Esophagus mucosa (tissue), 1 donor: ENCODE data around the gene MTG1. TPM values are rescaled to one million over a fixed set of nuclear protein-coding genes. Genes with fewer than 3 reads are reported as not detected.
A peak's percentile ranks its signal among the peaks of the same experiment; 100 is the strongest.

Source experiments
- ATAC-seq: fragments of 200-7000 bp; cut with Tn5 transposase; one replicate; pipeline ENCODE4 v1.9.1; 2020
- total RNA-seq: library from RNA; stranded (reverse); gene quantifications from one replicate; pipeline ENCODE4 v1.2.4, GENCODE V29; 2023
- donor health status: DM: yes; HTN: yes; CAD: no.

MTG1 gene, protein sequence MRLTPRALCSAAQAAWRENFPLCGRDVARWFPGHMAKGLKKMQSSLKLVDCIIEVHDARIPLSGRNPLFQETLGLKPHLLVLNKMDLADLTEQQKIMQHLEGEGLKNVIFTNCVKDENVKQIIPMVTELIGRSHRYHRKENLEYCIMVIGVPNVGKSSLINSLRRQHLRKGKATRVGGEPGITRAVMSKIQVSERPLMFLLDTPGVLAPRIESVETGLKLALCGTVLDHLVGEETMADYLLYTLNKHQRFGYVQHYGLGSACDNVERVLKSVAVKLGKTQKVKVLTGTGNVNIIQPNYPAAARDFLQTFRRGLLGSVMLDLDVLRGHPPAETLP
- 35.2 TPM for total RNA-seq

DNA sequence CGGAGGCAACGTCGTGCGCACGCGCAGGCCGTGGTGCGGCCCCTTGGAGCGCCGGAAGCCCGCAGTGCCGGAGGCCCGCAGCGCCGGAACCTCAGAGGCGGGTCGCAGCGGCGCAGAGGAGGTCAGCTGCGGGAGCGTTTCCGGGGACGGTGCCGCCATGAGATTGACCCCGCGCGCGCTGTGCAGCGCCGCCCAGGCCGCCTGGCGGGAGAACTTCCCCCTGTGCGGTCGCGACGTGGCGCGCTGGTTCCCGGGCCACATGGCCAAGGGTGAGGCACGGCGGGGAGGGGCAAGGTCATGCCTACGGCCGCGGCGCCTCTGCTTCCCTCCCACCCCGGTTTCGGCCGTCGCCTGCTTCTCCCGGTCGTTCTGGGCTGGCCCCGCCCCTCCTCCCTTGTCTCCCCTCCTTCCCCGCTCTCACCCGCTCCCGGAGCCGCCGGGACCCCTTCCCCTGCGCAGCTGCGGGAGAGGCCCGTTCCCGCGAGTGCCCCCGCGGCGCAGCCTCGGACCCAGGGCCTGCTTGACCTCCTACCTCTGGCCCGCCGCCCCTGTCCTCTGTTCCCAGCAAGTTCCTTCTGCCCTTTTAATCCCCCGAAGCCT lies at the start of gene MTG1:
MTG1 (plus strand) TSS at position 94 of the 600 bp plus-strand sequence; CDS start at position 158, 64 bp downstream.
- ATAC-seq, result peak; percentile 95

DNA sequence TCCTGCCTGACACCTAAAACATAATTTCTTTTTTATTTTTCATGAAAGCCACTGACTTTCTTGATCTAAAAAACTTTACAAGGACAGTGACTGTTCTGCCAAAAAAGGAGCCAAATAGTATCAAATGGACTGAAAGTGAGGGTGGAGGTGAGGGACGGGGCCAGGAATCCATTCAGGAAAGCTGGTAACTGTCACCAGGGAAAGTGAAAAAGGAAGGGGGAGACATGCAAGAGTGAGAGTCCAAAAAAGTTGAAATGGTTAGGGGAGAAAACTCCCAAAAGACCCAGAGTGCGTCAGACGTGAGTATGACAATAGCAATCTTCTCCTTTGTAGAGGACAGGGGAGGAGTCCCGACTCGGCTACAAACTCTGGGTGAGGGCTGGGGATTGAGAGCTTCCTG lies 49.7 kb upstream of the MTG1 start:
- no peak for ATAC-seq

DNA sequence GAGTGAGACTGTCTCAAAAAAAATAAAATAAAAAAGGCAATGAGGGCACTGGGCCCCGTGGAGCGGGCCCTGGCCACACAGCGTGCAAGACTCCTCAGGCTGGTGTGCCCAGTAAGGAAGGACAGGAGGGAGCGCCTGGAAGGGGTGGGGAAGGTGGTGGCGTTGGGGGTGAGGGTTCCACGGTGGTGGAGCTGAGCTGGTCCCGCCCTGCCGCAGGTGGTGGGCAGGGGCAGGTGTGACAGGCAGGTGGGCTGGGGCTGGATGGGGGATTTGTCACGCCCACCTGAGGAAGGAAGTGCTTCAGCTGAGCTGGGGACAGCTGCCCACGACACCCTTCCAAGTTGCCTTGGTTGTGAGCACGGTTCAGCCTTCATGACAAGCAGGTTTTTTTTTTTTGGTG lies 47.5 kb upstream of the MTG1 start:
- no peak for ATAC-seq

DNA sequence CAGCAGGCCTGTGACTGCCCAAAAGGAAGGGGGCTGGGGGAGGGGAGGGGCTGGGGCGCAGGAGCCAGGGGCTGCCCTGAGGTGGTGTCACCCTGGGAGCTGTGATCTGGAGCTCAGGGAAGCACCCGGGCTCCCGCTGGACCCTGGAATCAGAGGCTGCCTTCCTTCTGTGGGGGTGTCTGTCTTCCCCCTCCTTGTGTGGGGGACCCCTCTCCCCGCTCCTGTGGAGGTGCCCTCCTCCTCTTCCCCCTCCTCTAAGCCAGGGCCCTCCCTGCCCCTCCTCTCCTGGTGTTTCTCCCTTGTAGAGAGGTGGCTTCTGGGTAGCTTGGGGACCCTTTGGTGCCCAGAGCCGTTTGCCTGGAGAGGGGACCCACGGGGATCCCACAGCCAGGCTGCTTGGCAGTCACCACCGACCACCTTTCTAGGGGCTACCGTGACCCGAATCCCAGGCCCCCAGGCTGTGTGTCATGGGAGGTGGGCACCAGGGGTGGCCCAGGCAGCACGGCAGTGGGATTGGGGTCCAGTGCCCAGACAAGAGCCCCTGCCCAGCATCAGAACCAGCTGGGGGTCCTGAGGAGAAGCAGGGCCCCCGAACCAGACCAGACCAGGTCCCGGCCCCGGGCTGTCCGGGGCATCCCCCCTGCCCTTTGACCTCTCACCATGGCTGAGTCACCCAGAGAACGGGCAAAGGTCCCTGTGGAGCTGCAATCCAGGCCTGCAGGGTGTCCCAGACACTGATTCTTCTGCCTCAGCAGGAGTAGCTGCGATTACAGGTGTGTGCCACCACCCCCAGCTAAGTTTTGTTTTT lies 46.0 kb upstream of the MTG1 start:
- no peak for ATAC-seq

DNA sequence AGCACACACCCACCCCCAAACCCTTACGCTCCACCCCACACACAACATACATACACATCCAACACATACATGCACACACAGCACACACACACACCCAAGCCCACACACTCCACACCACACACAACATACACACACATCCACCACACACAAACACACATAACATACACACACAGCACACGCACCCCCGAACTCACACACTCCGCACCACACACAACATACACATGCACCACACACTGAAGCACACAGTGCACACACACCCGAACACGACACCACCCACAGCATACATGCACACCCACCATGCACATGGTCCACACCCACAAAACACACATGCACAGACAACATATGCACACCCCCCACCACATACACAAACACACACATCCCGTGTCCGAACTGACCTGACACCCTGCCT lies 44.8 kb upstream of the MTG1 start:
- ATAC-seq, result no peak

DNA sequence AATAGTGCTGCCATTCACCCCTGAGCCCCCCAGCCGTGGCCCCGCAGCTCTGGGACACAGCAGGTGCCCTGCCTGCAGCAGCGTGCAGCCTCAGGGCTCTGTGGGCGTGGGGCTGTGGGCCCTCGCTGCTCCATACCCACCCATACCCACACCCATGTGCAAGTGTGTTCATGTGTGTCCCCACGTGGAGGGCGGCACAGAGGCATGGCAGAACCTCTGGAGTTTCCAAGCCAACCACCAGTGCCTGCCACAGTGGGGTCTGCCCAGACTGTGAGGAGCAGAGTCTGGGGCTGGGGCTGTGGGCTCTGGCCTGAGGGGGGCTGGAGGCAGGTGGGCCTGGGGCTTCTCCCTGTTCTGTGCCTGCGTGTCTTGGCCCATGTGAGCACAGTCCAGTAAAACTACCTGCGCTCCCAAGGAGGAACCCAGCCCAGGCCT lies 44.4 kb upstream of the MTG1 start:
- ATAC-seq, result no peak

DNA sequence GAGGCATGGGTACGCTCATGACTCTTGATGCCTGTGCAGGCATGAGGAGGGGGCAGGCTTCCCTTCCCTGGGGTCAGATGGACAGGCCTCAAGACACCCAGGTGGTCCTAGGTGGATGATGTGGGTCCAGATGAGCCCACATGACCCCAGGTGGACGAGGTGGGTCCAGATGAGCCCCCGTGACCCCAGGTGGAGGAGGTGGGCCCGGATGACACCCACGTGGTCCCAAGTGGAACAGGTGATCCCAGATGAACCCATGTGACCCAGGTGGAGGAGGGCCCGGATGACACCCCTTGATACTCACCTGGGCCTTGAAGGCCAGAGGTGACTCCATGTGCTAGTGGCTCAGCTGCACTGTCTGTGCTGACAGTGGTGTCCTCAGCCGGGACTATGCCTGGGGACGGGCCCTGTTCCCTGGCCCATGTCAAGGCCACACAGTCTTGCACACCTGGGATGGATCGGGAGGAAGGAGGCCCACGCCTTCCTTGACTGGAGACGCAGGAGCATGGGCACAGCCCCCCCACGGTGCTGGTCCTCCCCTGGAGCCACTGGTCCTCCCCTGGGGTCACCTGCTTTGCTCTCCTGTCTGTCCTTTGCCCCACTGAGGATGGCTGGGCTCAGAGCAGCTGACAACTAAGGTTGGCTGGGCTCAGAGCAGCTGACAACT lies 43.5 kb upstream of the MTG1 start:
- ATAC-seq, result no peak

DNA sequence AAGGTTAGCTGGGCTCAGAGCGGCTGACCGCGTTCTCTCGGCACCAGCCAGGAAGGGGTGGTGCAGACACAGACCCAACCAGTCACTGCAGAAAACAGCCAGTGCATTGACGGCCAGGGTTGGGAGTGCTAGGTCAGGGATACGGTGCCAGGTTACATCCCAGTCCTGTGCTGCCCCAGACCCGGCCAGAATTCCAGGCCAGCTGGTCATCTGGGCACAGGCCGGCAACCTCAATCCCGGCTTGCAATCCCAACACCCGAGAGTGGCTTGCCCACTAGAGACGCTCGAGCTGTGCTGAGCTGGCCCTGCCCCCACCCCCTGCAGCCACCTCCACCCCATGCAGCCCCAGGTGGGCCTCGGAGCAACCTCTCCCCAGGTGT lies 43.0 kb upstream of the MTG1 start:
- no peak for ATAC-seq

DNA sequence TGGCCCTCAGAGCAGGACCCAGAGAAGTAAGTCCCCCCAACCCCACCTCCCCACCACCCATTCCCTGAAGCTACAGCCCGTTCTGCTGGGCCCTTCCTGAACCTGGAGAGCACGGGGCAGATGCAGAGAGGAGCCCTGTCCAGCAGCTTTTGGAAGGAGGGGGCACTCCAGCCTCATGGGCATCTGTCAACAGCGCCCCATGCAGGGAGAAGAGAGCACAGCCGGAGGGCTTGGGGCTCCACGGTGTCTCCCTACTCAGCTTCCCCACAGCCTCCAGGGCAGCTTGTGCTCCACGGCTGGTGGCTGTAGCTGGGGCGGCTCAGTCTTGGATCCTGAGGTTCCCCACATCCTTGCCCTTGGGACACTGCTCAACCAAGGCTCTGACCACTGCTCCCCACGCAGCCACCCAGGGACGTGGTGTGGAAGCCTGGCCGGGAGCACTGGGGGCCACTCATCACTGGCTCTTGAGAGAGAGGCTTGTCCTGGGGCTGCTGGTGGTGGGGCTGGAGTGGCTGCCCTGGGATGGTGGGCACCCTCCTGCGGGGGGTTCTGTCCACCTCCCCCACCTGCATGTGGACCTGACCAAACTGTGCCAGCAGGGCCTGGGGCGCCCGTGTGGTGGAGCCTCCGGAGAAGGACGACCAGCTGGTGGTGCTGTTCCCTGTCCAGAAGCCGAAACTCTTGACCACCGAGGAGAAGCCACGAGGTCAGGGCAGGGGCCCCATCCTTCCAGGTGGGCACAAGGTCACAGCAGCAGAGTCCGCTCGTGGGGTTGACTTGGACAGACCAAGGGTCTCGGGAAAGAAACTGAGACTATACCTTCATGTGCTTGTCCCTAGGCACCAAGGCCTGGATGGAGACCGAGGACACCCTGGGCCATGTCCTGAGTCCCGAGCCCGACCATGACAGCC lies 42.3 kb upstream of the MTG1 start:
- no peak for ATAC-seq

DNA sequence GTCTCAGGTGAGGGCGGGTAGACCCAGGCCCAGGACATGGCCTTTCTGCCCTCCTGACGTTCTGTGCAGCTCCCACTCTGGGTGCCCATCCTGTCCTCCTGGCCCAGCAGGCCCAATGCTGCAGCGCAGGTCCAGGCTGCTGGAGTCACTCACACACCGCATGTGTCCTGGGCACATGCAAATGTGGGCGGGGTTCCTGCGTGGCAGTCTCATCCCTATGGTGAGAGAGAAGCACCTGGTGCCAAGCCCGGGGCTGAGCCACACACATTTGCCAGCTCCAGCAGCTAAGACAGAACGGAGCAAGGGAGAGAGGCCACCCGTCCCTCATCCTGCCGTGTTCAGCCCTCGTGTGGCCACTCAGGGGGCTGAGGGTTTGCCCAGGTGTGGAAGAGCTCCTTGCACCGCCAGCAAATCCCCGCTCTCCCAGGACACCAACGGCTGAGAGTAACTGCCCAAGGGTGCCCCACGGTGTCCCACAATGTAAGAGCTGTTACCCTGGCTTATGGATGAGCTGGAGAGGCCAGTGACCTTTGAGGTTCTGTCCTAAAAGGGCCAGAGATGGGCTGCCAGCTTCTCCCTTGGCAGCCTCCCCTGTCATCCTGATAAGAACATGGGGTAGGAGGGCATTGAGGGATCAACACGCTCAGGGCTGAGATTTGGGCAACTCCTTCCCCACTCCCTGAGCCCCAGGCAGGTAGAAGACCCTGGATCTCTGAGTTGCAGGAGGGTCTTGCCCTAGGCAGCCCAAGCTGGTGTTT lies 40.6 kb upstream of the MTG1 start:
- peak; percentile 42 for ATAC-seq

DNA sequence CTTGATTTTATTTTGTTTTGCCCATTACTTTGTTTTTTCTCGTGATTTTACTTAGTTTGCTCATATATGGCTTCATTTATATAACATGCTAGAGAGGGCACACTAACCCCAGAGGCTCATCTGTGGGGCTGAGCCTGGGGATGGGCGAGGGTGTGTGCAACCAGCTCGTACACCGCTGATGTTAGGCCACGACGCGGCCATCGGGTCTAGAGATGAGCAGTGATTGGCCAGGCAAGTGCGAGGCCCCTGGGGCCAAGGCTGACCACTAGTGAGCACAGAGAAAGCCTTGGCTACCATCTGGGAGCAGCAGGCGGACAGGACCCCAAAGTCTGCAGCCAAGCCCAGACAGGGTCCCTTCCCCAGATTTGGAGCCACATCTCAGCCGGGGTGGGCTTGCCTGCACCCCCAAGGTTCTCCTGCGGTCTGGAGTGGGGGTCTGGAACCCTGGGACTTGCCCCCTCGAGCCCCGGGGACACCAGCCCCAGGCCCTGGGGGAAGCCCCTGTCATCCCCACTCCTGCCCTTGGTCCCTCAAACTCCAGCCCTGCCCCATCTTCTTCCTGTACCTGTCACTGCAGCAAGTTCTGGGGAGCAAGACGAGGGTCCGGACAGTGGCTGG lies 39.9 kb upstream of the MTG1 start:
- ATAC-seq, result no peak

DNA sequence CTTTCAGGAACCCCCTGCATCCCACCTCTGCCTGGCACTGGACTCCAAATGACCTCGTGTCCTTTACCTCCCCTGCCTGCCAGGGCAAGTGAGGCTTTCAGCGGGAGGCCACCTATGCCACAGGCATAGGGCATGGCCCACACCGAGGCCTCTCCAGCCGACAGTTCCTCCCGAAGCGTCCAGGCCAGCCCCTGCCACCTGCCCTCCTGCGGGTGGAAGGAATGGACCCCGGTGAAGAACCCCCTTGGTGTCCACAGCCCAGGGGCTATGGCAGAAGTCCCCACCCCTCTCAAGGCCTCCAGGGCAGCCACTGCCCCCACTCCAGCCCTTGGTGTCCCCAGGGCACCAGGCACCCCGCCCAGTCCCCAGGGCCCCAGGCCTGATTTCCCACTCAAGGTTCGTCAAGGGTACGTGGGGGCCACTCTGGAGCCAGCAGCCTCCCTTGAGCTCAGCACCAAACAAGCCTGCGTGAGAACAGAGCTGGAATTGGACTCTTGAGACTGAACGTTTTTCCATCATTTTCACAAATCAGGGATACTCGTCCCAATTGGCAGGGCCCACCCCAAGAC lies 39.2 kb upstream of the MTG1 start:
- no peak for ATAC-seq

DNA sequence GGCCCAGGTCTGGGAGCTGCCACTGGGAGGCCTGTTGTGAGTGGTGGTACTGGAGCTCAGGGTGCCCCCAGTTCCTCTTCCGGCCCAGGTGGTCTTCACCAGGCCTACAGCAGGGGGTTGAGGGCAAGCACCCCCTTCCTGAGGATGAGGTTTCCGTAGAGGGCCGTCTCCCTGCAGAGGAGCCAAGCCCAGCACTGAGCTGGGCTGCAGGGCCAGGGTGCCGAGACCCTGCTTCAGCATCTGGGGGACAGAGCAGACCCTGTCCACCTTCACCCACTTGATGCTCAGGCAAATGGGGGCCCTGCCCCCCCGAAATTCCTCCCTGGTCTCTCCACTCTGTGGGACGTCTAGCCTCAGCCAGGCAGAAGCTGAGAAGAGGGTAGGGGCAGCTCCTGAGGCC lies 38.7 kb upstream of the MTG1 start:
- no peak for ATAC-seq

DNA sequence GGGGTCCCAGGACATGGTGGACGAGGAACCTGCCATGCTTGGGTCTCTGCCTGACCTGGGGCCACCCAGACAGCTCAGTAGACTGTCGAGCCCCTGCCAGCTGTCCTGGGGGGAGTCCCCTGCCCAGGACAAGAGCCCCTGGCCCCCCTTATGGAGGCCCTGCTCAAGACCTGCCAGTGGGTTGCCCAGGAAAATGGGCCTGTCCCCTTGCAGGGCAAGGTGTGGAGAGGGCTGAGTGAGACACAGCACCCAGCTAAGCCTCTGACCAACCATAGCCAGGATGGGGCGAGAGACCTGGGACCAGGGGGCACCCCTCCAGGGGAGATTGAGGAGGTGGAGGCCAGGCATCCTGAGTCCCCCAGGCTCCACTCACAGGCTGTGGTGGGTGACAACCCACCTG lies 38.0 kb upstream of the MTG1 start:
- ATAC-seq, result no peak

DNA sequence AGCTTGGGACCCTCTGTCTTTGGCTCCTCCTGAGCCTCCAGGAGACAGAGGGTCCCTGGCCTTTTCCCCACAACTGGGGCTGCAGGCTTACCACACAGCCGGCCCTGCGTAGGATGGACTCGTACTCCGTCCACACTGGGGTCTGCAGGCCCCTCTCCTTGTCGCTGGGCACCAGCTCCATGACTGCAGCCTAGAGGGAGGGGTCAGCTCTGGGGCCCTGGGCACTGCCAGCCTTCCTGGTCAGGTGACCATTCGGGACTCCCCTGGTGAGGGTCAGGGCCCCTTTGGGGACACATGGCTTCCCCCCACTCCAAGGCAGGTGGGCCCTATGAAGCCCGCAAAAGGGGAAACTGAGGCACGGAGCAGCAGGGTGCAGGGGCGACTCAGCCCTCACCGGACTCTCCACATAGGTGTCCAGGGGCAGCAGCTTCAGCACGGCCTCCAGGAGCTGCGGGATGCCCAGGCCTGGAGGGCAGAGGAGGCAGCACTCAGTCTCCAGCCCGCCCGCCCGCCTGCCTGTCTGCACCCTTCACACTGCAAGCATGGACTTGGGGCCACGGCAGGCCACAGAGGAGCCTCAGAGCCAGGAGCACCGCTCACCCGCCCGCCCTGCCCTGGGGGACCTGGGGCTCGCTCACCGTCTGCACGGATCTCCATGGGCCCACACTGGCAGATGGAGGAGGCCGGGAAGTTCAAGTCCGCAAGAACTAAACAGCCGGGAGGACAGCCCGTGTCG lies 37.2 kb upstream of the MTG1 start:
- ATAC-seq, result peak; percentile 17

DNA sequence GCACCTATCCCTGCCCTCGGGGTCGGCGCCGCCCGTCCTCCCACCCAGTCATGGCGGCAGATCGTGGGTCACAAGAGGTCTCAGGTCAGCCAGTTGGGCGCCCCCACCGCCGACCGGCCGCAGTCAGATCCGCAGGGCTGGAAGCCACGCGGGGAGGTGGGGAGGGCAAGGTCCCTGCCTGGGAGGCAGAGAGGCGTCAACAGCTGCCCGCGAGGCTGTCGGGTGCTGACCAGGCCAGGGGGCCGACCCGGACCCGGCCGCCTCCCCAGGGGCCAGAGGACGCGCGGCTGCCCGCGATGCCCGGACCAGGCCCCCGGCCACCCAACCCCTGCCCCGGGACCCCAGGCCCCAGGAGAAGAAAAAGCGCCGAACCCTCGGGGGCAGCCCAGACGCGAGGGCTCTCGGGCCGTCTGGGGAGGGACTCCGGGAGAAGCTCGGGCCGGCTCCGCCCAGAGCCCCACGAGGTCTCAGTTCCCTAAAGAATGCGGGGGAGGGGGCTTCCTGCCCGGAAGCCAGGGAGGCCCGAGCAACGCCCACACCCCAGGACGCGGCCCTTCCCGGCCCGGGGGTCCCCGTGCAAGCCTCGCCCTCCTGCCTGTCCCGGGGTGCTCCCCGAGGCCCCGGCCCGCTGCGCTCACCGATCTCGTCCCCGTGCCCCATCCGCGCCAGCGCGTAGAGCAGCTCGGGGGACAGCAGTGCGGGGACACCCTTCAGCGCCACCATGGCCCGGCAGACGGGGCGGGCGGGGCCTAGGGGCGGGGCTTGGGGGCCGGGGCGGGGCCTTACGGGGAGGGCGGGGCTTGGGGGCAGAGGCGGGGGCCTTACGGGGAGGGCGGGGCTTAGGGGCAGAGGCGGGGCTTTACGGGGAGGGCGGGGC lies 36.4 kb upstream of the MTG1 start, which contains the start of gene FUOM:
FUOM (minus strand) TSS at position 735 of the 877 bp plus-strand sequence; CDS start at position 723, 12 bp downstream.
- ATAC-seq, result peak; percentile 70

DNA sequence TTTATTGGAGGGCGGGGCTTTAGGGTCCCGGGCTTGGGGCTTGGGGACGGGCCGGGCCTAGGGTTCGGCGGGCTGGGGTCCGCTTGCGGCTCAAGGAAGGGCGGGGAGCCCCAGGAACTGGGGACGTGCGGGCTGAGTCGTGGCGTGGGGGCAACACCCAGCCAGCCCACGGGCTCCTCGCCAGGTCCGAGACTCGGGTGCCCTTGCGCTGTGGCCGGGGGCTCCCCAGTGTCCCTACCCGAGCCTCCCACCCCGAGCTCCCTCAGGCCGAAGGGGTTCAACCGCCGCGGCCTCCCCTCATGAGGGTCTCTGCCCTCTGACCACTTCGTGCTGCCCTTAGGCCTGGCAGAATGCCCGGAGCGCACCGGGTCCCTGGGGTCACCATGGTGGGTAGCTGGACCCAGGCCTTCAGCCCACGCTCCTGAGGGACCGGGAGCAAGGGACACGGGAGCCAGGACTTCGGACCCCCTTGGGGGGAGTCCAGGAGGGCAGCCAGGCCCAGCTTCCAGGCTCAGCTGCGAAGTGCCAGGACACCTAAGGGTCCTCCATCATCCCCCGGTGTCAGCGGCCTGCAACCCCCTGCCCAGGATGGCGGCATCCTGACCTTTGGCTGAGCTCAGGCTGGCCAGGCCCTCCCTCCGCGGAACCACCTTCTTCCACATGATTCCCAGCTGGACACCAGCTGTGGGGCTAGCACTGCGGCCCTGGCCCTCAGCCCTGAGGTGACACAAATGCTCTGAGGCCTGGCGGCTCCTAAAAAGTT lies 35.6 kb upstream of the MTG1 start:
- peak; percentile 1 for ATAC-seq

DNA sequence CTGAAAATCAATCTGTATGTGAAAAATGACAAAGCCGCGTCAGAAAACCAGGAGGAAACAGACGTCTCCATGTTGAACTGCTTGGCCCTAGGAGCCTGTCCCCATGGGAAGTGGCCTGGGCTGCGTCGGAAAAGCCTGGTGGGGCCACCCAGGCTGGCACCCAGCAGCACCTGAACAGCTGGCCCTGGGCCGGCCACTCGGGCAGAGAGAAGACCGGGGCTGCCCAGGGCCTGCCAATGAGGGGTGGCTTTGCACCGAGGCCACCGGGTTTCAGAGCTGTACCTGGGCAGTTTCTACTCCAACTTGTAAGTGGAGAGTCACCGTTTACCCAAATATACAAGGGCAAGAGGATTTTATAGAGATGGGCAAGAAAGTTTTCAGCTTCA lies 35.0 kb upstream of the MTG1 start:
- no peak for ATAC-seq
